Measurements from ENCODE around the gene TMEM14B.

TMEM14B gene

DNA sequence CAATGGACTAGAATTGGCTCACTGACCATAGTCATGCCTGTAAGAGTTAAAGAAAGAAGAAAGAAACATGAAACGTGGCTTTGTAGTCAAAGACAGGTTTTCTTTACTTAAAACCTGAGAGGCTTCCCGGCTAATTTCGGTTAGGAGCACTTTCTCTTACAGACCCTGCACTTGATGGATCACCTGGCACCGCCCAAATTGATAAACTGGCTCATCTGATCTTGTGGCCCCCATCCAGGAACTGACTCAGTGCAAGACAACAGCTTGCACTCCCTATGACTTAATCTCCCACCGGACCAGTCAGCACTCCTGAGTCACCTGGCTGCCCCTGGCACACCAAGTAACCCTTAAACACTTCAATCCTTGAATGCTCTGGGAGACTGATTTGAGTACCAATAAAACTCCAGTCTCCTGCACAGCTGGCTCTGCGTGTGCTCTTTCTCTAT lies 12.3 kb downstream of the TMEM14B start (continued):
- TF ChIP-seq, protein P1, sequence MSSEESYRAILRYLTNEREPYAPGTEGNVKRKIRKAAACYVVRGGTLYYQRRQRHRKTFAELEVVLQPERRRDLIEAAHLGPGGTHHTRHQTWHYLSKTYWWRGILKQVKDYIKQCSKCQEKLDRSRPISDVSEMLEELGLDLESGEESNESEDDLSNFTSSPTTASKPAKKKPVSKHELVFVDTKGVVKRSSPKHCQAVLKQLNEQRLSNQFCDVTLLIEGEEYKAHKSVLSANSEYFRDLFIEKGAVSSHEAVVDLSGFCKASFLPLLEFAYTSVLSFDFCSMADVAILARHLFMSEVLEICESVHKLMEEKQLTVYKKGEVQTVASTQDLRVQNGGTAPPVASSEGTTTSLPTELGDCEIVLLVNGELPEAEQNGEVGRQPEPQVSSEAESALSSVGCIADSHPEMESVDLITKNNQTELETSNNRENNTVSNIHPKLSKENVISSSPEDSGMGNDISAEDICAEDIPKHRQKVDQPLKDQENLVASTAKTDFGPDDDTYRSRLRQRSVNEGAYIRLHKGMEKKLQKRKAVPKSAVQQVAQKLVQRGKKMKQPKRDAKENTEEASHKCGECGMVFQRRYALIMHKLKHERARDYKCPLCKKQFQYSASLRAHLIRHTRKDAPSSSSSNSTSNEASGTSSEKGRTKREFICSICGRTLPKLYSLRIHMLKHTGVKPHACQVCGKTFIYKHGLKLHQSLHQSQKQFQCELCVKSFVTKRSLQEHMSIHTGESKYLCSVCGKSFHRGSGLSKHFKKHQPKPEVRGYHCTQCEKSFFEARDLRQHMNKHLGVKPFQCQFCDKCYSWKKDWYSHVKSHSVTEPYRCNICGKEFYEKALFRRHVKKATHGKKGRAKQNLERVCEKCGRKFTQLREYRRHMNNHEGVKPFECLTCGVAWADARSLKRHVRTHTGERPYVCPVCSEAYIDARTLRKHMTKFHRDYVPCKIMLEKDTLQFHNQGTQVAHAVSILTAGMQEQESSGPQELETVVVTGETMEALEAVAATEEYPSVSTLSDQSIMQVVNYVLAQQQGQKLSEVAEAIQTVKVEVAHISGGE (tag by site-specific recombination; conservative IDR thresholded peaks at IDR 0.05; ENCODE audit: low read depth): no peak
- no peak for TF ChIP-seq SCRT2 (tag by site-specific recombination; IDR thresholded peaks at IDR 0.05)
- no peak for TF ChIP-seq ZNF521 (tag by site-specific recombination; IDR thresholded peaks at IDR 0.05)
- TF ChIP-seq, protein P2, sequence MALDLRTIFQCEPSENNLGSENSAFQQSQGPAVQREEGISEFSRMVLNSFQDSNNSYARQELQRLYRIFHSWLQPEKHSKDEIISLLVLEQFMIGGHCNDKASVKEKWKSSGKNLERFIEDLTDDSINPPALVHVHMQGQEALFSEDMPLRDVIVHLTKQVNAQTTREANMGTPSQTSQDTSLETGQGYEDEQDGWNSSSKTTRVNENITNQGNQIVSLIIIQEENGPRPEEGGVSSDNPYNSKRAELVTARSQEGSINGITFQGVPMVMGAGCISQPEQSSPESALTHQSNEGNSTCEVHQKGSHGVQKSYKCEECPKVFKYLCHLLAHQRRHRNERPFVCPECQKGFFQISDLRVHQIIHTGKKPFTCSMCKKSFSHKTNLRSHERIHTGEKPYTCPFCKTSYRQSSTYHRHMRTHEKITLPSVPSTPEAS (tag by site-specific recombination; IDR thresholded peaks at IDR 0.05): no peak
- no peak for TF ChIP-seq ZNF2 (tag by site-specific recombination; IDR thresholded peaks at IDR 0.05)
- TF ChIP-seq ZXDB (tag by site-specific recombination; IDR thresholded peaks at IDR 0.05): 0 out of 2 replicates have a peak, but pooled peaks have one; percentile 30
- TF ChIP-seq ZNF223 (tag by site-specific recombination; IDR thresholded peaks at IDR 0.05): no peak
- TF ChIP-seq ZNF596 (tag by site-specific recombination; IDR thresholded peaks at IDR 0.05): no peak
- TF ChIP-seq, protein P3, sequence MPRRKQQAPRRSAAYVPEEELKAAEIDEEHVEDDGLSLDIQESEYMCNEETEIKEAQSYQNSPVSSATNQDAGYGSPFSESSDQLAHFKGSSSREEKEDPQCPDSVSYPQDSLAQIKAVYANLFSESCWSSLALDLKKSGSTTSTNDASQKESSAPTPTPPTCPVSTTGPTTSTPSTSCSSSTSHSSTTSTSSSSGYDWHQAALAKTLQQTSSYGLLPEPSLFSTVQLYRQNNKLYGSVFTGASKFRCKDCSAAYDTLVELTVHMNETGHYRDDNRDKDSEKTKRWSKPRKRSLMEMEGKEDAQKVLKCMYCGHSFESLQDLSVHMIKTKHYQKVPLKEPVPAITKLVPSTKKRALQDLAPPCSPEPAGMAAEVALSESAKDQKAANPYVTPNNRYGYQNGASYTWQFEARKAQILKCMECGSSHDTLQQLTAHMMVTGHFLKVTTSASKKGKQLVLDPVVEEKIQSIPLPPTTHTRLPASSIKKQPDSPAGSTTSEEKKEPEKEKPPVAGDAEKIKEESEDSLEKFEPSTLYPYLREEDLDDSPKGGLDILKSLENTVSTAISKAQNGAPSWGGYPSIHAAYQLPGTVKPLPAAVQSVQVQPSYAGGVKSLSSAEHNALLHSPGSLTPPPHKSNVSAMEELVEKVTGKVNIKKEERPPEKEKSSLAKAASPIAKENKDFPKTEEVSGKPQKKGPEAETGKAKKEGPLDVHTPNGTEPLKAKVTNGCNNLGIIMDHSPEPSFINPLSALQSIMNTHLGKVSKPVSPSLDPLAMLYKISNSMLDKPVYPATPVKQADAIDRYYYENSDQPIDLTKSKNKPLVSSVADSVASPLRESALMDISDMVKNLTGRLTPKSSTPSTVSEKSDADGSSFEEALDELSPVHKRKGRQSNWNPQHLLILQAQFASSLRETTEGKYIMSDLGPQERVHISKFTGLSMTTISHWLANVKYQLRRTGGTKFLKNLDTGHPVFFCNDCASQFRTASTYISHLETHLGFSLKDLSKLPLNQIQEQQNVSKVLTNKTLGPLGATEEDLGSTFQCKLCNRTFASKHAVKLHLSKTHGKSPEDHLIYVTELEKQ (tag by site-specific recombination; IDR thresholded peaks at IDR 0.05; ENCODE audit: borderline replicate concordance): peak; percentile 51; the same call in 1 of the 2 replicates
- no peak for TF ChIP-seq ZBTB8A (tag by site-specific recombination; IDR thresholded peaks at IDR 0.05)
- peak; percentile 83 for TF ChIP-seq ZNF184 (tag by site-specific recombination; IDR thresholded peaks at IDR 0.05)
- TF ChIP-seq, protein P4, sequence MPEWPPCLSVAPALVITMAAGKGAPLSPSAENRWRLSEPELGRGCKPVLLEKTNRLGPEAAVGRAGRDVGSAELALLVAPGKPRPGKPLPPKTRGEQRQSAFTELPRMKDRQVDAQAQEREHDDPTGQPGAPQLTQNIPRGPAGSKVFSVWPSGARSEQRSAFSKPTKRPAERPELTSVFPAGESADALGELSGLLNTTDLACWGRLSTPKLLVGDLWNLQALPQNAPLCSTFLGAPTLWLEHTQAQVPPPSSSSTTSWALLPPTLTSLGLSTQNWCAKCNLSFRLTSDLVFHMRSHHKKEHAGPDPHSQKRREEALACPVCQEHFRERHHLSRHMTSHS (tag by site-specific recombination; IDR thresholded peaks at IDR 0.05): no peak
- no peak for TF ChIP-seq ZNF274 (IDR thresholded peaks at IDR 0.05; ENCODE audit: low read length)
- TF ChIP-seq ZNF274 (tag by site-specific recombination; IDR thresholded peaks at IDR 0.05; ENCODE audit: borderline replicate concordance): no peak
- TF ChIP-seq, protein P5, sequence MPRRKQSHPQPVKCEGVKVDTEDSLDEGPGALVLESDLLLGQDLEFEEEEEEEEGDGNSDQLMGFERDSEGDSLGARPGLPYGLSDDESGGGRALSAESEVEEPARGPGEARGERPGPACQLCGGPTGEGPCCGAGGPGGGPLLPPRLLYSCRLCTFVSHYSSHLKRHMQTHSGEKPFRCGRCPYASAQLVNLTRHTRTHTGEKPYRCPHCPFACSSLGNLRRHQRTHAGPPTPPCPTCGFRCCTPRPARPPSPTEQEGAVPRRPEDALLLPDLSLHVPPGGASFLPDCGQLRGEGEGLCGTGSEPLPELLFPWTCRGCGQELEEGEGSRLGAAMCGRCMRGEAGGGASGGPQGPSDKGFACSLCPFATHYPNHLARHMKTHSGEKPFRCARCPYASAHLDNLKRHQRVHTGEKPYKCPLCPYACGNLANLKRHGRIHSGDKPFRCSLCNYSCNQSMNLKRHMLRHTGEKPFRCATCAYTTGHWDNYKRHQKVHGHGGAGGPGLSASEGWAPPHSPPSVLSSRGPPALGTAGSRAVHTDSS (tag by site-specific recombination; IDR thresholded peaks at IDR 0.05): no peak
- TF ChIP-seq ZNF544 (tag by site-specific recombination; IDR thresholded peaks at IDR 0.05): no peak
- TF ChIP-seq ZNF514 (tag by site-specific recombination; IDR thresholded peaks at IDR 0.05): no peak
- TF ChIP-seq, protein P6, sequence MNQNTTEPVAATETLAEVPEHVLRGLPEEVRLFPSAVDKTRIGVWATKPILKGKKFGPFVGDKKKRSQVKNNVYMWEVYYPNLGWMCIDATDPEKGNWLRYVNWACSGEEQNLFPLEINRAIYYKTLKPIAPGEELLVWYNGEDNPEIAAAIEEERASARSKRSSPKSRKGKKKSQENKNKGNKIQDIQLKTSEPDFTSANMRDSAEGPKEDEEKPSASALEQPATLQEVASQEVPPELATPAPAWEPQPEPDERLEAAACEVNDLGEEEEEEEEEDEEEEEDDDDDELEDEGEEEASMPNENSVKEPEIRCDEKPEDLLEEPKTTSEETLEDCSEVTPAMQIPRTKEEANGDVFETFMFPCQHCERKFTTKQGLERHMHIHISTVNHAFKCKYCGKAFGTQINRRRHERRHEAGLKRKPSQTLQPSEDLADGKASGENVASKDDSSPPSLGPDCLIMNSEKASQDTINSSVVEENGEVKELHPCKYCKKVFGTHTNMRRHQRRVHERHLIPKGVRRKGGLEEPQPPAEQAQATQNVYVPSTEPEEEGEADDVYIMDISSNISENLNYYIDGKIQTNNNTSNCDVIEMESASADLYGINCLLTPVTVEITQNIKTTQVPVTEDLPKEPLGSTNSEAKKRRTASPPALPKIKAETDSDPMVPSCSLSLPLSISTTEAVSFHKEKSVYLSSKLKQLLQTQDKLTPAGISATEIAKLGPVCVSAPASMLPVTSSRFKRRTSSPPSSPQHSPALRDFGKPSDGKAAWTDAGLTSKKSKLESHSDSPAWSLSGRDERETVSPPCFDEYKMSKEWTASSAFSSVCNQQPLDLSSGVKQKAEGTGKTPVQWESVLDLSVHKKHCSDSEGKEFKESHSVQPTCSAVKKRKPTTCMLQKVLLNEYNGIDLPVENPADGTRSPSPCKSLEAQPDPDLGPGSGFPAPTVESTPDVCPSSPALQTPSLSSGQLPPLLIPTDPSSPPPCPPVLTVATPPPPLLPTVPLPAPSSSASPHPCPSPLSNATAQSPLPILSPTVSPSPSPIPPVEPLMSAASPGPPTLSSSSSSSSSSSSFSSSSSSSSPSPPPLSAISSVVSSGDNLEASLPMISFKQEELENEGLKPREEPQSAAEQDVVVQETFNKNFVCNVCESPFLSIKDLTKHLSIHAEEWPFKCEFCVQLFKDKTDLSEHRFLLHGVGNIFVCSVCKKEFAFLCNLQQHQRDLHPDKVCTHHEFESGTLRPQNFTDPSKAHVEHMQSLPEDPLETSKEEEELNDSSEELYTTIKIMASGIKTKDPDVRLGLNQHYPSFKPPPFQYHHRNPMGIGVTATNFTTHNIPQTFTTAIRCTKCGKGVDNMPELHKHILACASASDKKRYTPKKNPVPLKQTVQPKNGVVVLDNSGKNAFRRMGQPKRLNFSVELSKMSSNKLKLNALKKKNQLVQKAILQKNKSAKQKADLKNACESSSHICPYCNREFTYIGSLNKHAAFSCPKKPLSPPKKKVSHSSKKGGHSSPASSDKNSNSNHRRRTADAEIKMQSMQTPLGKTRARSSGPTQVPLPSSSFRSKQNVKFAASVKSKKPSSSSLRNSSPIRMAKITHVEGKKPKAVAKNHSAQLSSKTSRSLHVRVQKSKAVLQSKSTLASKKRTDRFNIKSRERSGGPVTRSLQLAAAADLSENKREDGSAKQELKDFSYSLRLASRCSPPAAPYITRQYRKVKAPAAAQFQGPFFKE (tag by site-specific recombination; IDR thresholded peaks at IDR 0.05; ENCODE audit: borderline replicate concordance): no peak
- peak; percentile 72 for TF ChIP-seq ZNF629 (tag by site-specific recombination; IDR thresholded peaks at IDR 0.05)
- no peak for TF ChIP-seq FEZF1 (tag by site-specific recombination; IDR thresholded peaks at IDR 0.05)
- no peak for TF ChIP-seq ZNF433 (tag by site-specific recombination; IDR thresholded peaks at IDR 0.05; ENCODE audit: low read depth)
- TF ChIP-seq, protein P7, sequence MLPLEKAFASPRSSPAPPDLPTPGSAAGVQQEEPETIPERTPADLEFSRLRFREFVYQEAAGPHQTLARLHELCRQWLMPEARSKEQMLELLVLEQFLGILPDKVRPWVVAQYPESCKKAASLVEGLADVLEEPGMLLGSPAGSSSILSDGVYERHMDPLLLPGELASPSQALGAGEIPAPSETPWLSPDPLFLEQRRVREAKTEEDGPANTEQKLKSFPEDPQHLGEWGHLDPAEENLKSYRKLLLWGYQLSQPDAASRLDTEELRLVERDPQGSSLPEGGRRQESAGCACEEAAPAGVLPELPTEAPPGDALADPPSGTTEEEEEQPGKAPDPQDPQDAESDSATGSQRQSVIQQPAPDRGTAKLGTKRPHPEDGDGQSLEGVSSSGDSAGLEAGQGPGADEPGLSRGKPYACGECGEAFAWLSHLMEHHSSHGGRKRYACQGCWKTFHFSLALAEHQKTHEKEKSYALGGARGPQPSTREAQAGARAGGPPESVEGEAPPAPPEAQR (tag by site-specific recombination; IDR thresholded peaks at IDR 0.05): no peak

Measured in HEK293 (cell line).